GM12873 (cell line): ENCODE data around the gene IPO4.

Experiments used
- TF ChIP-seq, protein P1 (sequence below): IDR thresholded peaks from 2 replicates; pipeline ENCODE4 v1.5.1; 2012; ENCODE audit warnings: low read depth, mild to moderate bottlenecking, moderate library complexity, low read length, control low read depth; ENCODE audit not compliant: insufficient read depth; ENCODE audit errors: missing control alignments

Gene IPO4

DNA sequence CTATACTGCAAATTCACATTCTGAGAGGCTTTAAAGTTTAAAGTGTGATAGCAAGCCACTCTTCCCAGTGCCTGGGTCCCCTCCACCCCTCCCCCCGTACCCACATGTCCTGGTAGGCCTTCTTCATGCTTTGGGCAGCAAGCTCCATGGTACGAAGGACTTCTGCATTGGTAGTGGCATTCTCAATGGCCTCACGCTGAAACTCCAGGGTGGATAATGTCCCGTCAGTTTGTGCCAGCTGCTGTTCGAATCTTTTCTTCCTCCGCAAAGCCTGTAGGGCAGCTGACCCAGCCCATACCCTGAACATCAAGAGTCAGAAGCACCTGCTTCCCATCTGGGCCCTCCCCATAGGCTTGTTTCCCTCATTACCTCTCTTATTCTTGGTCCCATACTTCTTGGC lies 22.7 kb upstream of the IPO4 start:
- TF ChIP-seq, protein P1, sequence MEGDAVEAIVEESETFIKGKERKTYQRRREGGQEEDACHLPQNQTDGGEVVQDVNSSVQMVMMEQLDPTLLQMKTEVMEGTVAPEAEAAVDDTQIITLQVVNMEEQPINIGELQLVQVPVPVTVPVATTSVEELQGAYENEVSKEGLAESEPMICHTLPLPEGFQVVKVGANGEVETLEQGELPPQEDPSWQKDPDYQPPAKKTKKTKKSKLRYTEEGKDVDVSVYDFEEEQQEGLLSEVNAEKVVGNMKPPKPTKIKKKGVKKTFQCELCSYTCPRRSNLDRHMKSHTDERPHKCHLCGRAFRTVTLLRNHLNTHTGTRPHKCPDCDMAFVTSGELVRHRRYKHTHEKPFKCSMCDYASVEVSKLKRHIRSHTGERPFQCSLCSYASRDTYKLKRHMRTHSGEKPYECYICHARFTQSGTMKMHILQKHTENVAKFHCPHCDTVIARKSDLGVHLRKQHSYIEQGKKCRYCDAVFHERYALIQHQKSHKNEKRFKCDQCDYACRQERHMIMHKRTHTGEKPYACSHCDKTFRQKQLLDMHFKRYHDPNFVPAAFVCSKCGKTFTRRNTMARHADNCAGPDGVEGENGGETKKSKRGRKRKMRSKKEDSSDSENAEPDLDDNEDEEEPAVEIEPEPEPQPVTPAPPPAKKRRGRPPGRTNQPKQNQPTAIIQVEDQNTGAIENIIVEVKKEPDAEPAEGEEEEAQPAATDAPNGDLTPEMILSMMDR: no peak

DNA sequence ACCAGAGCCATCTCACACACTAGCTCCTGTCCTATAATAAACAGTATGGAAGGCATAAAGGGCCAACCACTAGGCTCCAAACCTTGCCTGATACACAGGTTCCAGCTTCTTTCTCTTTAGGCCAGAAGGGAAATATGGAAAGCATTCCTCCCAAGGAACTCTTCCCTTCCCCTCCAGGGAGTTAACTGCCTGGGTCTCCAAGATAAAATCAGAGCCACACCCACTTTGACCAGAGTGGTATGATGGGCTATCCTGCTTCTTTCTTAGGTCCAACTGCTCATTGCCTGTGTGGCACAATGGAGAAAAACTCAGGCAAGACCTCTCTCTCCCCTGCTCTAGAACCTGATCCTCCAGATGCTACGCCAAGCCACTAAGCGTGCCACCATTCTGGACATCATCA lies 19.0 kb upstream of the IPO4 start:
- TF ChIP-seq, protein P1: no peak

DNA sequence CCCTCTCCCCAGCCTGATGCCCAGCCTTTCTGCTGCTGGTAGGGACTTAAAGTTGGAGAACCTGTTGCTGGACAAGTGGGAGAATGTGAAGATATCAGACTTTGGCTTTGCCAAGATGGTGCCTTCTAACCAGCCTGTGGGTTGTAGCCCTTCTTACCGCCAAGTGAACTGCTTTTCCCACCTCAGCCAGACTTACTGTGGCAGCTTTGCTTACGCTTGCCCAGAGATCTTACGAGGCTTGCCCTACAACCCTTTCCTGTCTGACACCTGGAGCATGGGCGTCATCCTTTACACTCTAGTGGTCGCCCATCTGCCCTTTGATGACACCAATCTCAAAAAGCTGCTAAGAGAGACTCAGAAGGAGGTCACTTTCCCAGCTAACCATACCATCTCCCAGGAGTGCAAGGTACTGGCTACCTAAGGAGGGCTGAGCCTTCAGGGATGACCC lies 18.5 kb upstream of the IPO4 start:
- TF ChIP-seq, protein P1: no peak

DNA sequence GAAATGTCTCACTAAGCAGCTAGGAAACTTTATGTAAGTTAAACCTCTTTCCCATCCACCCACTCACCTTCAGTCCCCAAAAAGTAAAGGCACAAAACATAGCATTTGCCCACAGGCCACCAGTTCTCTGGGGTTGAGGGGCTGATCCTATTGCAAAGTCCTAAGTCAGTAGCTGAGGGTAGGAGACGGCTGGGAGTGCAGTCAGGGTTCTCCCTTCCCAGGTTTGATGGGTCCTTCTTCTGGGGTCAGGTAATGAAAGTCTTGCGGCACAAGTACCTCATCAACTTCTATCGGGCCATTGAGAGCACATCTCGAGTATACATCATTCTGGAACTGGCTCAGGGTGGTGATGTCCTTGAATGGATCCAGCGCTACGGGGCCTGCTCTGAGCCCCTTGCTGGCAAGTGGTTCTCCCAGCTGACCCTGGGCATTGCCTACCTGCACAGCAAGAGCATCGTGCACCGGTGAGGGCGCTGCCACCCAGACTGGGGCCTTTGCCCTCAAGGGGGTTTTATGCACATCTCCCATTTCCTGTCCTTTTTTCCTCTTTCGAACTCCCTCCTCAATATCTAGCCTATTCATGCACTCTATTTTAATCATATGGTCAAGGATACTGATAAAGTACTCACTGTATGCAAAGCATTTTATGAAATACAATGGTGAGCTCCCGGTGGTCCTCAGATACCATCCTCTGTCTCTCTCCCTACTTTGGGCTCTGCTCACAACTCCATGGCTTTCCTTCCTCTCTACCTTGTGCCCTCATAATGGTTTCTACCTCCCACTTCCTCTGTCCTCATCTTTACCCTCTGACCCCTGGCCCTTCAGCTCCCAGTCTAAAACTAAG lies 17.9 kb upstream of the IPO4 start:
- TF ChIP-seq, protein P1: no peak

- TF ChIP-seq, protein P1: no peak
Observed at GRCh38 chr14:24204163-24205146, 15.8 kb upstream of the IPO4 start.

DNA sequence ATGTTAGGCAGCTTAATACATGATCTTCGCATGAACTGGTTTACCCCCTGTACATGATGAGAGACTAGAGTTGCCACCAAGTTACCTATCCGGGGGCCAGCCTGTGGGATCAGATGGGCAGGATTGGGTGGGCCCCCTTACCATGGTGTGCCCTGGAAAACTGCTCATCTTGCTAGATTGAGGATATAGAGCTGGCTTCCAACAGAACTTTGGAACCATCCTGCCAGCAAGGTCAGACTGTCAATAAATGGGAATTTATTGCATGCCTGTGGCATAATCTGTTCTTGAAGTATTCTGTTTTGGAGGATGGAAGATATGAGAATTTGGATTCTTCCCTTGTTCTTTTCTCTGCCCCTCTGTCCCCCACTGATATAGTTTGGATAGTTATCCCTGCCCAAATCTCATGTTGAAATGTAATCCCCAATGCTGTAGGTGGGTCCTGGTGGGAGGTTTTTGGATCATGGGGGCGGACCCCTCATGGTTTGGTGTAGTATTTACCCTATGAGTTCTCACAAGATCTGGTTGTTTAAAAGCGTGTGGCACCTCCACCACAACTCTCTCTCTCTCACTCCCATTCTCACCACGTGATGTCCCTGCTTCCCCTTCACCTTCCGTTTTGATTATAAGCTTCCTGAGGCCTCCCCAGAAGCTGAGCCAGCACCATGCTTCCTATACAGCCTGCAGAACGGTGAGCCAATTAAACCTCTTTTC lies 10.4 kb upstream of the IPO4 start:
- TF ChIP-seq, protein P1: no peak
